K562 (cell line): ENCODE measurements around the gene GXYLT2. TPM values are rescaled to one million over a fixed set of nuclear protein-coding genes. Genes with fewer than 3 reads are reported as not detected.

Experiments
- ARID3B ChIP-seq: fragments of 250-450 bp; sonication (Bioruptor Pico); IDR thresholded peaks from 2 replicates; pipeline ENCODE4 v1.4.0; 2020; ENCODE audit warnings: borderline replicate concordance
- ATF2 ChIP-seq: sonication (generic); formaldehyde crosslinking; IDR thresholded peaks from 2 replicates; pipeline ENCODE4 v1.8.1; 2022; ENCODE audit warnings: missing genetic modification reagents
- CHD1 ChIP-seq: fragments of 200-600 bp; sonication (generic); IDR thresholded peaks from one replicate; pipeline ENCODE4 v1.6.1; 2012; ENCODE audit warnings: mild to moderate bottlenecking, moderate library complexity, low read length, inconsistent platforms
- ELK3 ChIP-seq: fragments of 450-650 bp; formaldehyde crosslinking; IDR thresholded peaks from 2 replicates; pipeline ENCODE4 v1.4.0; 2020; ENCODE audit warnings: mild to moderate bottlenecking
- GMEB1 ChIP-seq: fragments of 250-450 bp; sonication (Bioruptor Pico); IDR thresholded peaks from 2 replicates; pipeline ENCODE4 v1.4.0; 2020; ENCODE audit warnings: mild to moderate bottlenecking
- KLF10 ChIP-seq: fragments of 250-450 bp; sonication (Bioruptor Pico); IDR thresholded peaks from 2 replicates; pipeline ENCODE4 v1.6.1; 2021; ENCODE audit warnings: matching md5 sums
- KLF6 ChIP-seq: fragments of 250-450 bp; sonication (Bioruptor Pico); IDR thresholded peaks from 2 replicates; pipeline ENCODE4 v1.4.0; 2020; ENCODE audit warnings: mild to moderate bottlenecking, moderate library complexity, borderline replicate concordance
- MECOM ChIP-seq: fragments of 250-450 bp; sonication (Bioruptor Pico); IDR thresholded peaks from 2 replicates; pipeline ENCODE4 v1.8.0; 2022; ENCODE audit warnings: inconsistent platforms
- NFE2 ChIP-seq: IDR thresholded peaks from 2 replicates; pipeline ENCODE4 v1.6.1; 2014; ENCODE audit warnings: antibody characterized with exemption, low read depth
- POLR3A ChIP-seq: IDR thresholded peaks from 2 replicates; pipeline ENCODE4 v1.6.1; 2011; ENCODE audit warnings: borderline replicate concordance, mild to moderate bottlenecking, moderate library complexity; ENCODE audit not compliant: insufficient read length, insufficient read depth; ENCODE audit errors: extremely low read depth
- RNF219 ChIP-seq: fragments of 250-450 bp; sonication (Bioruptor Pico); IDR thresholded peaks from 2 replicates; pipeline ENCODE4 v1.5.0; 2022; ENCODE audit warnings: mild to moderate bottlenecking
- SRF ChIP-seq, 2 experiments: fragments of 250-450, 450-650 bp in 1 of 2; sonication (Bioruptor Pico) in 1 of 2; sonication (generic) in 1 of 2; formaldehyde crosslinking; IDR thresholded peaks; 2 replicates each; pipeline versions ENCODE4 v1.5.0 to v1.5.1; 2020 to 2022; ENCODE audit warnings: mild to moderate bottlenecking in 1 of 2, missing genetic modification reagents in 1 of 2
- TBP ChIP-seq: optimal IDR thresholded peaks from 2 replicates; pipeline ENCODE3; 2011; ENCODE audit warnings: low read depth, low read length, improper control_type of control experiment
- ZBTB49 ChIP-seq: sonication (generic); formaldehyde crosslinking; IDR thresholded peaks from 2 replicates; pipeline ENCODE4 v1.8.0; 2022; ENCODE audit warnings: missing genetic modification reagents, mild to moderate bottlenecking, borderline replicate concordance
- ZNF444 ChIP-seq: fragments of 250-450 bp; sonication (Bioruptor Pico); IDR thresholded peaks from 2 replicates; pipeline ENCODE4 v1.4.0; 2020; ENCODE audit warnings: mild to moderate bottlenecking, moderate library complexity
- ZNF75A ChIP-seq: fragments of 450-650 bp; formaldehyde crosslinking; IDR thresholded peaks from 2 replicates; pipeline ENCODE4 v1.4.0; 2020; ENCODE audit warnings: mild to moderate bottlenecking
- polyA plus RNA-seq, 8 experiments: library from polyadenylated mRNA; depleted of rRNA in 4 of 8; stranded (reverse) in 5 of 8; unstranded in 3 of 8; fragments of >200 nt; fragmentation: Nextera tagmentation in 2 of 8; fragmentation: Illumina TruSeq in 1 of 8; extraction: Ambion mirVana in 2 of 8; extraction: Trizol in 1 of 8; gene quantifications; 2 replicates each; pipeline versions ENCODE4 v1.2.1 to v1.2.3, GENCODE V29; 2011 to 2014; ENCODE audit warnings: inconsistent platforms in 1 of 8, missing spikeins in 1 of 8
- total RNA-seq, 7 experiments: library from RNA; depleted of rRNA in 6 of 7; stranded (reverse); fragments of >200 nt in 6 of 7; fragmentation: Illumina TruSeq in 2 of 7; extraction: Trizol in 2 of 7; gene quantifications; 2 replicates each; pipeline versions ENCODE4 v1.2.1 to v1.2.3, GENCODE V29; 2011 to 2021; ENCODE audit warnings: low replicate concordance in 1 of 7

The GXYLT2 gene
- total and polyA plus RNA-seq, 9 of the 15 experiments (the other 6 are each of a cell fraction or from before 2014, with no cell fraction given): 0.71 to 6.0 (median 3.3) TPM

GRCh38 chr3:72996473-72997333 lies 108.9 kb downstream of the GXYLT2 start, which contains the start of gene PPP4R2 (continued):
- no peak for TF ChIP-seq ZBTB49 (CRISPR knock-in tag)
- TF ChIP-seq KLF10 (CRISPR knock-in tag): no peak
- TF ChIP-seq ZNF444 (CRISPR knock-in tag): no peak
- TF ChIP-seq POLR3A: no peak
- TF ChIP-seq RNF219: no peak
- TF ChIP-seq MECOM (CRISPR knock-in tag): no peak
- no peak for TF ChIP-seq ARID3B (CRISPR knock-in tag)
- TF ChIP-seq ATF2 (CRISPR knock-in tag): no peak
- TF ChIP-seq TBP: peak; percentile 66
- no peak for TF ChIP-seq SRF (CRISPR knock-in tag; IDR thresholded peaks at IDR 0.05)
- TF ChIP-seq NFE2: no peak
- TF ChIP-seq ELK3 (CRISPR knock-in tag): no peak
- TF ChIP-seq ZNF75A (CRISPR knock-in tag): no peak
- TF ChIP-seq KLF6 (CRISPR knock-in tag): no peak
- TF ChIP-seq GMEB1 (CRISPR knock-in tag): peak; percentile 91
- TF ChIP-seq CHD1: no peak
